PC-9 (cell line): ENCODE results near the gene HOXB5.

Experiments
- CTCF ChIP-seq: fragments of 200-600 bp; sonication (generic); conservative IDR thresholded peaks from 2 replicates; pipeline ENCODE4 v1.6.1; 2017; ENCODE audit warnings: mixed run types, antibody characterized with exemption, mild to moderate bottlenecking, moderate library complexity
- EZH2 ChIP-seq: fragments of 200-600 bp; sonication (generic); IDR thresholded peaks from 2 replicates; pipeline ENCODE4 v1.8.0; 2017; ENCODE audit warnings: antibody characterized with exemption, low read depth

- peak; percentile 22; the same call in 1 of the 2 replicates for TF ChIP-seq CTCF
- TF ChIP-seq EZH2 = no peak
Observed at GRCh38 chr17:48612854-48613691, 19.5 kb upstream of the HOXB5 start.
